ENCODE data around the gene CFAP221.

- TF ChIP-seq, protein P1, sequence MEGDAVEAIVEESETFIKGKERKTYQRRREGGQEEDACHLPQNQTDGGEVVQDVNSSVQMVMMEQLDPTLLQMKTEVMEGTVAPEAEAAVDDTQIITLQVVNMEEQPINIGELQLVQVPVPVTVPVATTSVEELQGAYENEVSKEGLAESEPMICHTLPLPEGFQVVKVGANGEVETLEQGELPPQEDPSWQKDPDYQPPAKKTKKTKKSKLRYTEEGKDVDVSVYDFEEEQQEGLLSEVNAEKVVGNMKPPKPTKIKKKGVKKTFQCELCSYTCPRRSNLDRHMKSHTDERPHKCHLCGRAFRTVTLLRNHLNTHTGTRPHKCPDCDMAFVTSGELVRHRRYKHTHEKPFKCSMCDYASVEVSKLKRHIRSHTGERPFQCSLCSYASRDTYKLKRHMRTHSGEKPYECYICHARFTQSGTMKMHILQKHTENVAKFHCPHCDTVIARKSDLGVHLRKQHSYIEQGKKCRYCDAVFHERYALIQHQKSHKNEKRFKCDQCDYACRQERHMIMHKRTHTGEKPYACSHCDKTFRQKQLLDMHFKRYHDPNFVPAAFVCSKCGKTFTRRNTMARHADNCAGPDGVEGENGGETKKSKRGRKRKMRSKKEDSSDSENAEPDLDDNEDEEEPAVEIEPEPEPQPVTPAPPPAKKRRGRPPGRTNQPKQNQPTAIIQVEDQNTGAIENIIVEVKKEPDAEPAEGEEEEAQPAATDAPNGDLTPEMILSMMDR (IDR thresholded peaks at IDR 0.05; ENCODE audit: extremely low read depth in 1 of 2, insufficient read depth in 1 of 2, low read depth in 1 of 2, low read length in 2 of 2), result no peak
- TF ChIP-seq POLR2AphosphoS5 (IDR thresholded peaks at IDR 0.05; ENCODE audit: insufficient read depth, low read depth, low read length) (no peak), EZH2 (IDR thresholded peaks at IDR 0.05; ENCODE audit: borderline replicate concordance, low read depth, low read length, severe bottlenecking) (no peak), POLR2A (IDR thresholded peaks at IDR 0.05; ENCODE audit: low read depth, low read length) (no peak), FOS (IDR thresholded peaks at IDR 0.05; ENCODE audit: borderline replicate concordance, insufficient read depth, low read length) (no peak), JUN (IDR thresholded peaks at IDR 0.05; ENCODE audit: borderline replicate concordance, insufficient read depth, insufficient read length, low read depth) (no peak), GATA2 (IDR thresholded peaks at IDR 0.05; ENCODE audit: insufficient read depth, insufficient read length, low read depth, low read length) (no peak)
- TF ChIP-seq, protein P2, sequence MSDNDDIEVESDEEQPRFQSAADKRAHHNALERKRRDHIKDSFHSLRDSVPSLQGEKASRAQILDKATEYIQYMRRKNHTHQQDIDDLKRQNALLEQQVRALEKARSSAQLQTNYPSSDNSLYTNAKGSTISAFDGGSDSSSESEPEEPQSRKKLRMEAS (IDR thresholded peaks at IDR 0.05; ENCODE audit: insufficient read depth, insufficient read length), result no peak
These were observed 128.1 kb downstream of the CFAP221 start for GRCh38 chr2:119672161-119672862.

All from endothelial cell of umbilical vein (primary cell).